GM08714 (cell line): ENCODE results near the gene NXN.
A peak's percentile ranks its signal among the peaks of the same experiment; 100 is the strongest.
"Not testable (repeated sequence)": the region's sequence is repeated elsewhere in the genome, so short reads cannot be mapped to it uniquely, and the experiment has no call there.

Source experiments
- H3K4me3 ChIP-seq: fragments of 200-500 bp; sonication (Bioruptor generic); 2 replicates; pipeline ENCODE4 v1.5.1; 2014; ENCODE audit warnings: mild to moderate bottlenecking, low read length, inconsistent platforms
- ZNF274 ChIP-seq: IDR thresholded peaks from 2 replicates; pipeline ENCODE4 v1.6.1; 2012; ENCODE audit warnings: mild to moderate bottlenecking, low read depth, low read length

Gene NXN

GRCh38 chr17:789160-789840 lies 190.3 kb downstream of the NXN start:
- no peak for TF ChIP-seq ZNF274
- H3K4me3 ChIP-seq: no peak overlapping the region

DNA sequence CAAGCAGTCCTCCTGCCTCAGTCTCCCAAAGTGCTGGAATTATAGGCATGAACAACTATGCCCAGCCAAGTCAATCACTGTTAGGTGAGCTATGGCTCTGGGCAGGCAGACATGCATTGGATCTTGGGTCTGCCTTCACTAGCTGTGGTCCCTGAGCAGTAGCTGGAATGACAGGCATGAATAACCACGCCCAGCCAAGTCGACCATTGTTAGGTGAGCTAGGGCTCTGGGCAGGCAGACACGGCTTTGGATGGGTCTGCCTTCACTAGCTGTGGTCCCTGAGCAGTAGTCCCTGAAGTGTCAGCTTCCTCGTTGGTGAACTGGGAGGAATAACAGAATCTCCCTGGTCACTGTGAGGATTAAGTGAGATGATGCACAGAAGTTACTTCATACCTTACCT lies 191.0 kb downstream of the NXN start:
- TF ChIP-seq ZNF274: no peak
- no peak overlapping the region for H3K4me3 ChIP-seq

DNA sequence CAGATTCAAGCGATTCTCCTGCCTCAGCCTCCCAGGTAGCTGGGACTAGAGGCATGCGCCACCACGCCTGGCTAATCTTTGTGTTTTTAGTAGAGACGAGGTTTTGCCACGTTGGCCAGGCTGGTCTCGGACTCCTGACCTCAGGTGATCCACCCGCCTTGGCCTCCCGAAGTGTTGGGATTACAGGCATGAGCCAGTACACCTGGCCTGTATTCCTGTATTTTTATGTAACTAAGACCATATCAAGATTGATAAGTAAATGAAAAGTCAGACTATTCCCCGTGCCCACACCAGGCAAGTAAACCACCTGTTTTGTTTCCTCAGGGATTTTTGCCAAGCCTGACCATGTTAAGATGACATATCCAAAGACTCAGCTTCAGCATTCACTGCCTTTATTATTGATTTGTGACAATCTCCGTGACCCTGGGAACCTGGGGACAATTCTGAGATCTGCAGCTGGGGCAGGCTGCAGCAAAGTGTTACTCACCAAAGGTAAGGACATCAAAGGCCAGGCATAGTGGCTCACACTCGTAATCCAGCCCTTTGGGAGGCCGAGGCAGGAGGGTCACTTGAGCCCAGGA lies 191.8 kb downstream of the NXN start:
- TF ChIP-seq ZNF274: no peak
- H3K4me3 ChIP-seq: no peak overlapping the region

GRCh38 chr17:785901-786300 lies 193.7 kb downstream of the NXN start:
- H3K4me3 ChIP-seq: not testable (repeated sequence)

DNA sequence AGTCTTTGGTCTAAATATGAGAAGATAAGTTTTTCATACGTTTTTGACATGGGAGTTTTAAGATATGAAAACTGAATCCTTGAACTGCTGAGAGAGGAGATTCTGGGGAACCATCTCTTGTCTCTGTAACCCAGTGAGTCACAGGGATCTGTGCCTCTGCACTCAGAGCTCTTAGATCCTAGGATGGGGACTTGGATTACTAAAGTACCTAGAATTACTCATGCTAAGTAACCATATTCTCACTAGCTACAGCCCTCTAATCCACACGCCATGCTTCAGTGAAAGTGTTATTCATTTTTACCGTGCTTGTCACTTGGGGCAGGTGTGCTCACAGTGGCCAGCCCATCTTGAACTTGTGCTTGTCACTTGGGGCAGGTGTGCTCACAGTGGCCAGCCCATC lies 195.4 kb downstream of the NXN start:
- TF ChIP-seq ZNF274: no peak

GRCh38 chr17:781805-782731 lies 197.5 kb downstream of the NXN start, which contains the start of the genes GLOD4 and MRM3:
Gene GLOD4, minus strand, starts transcription at chr17:782280. Its CDS starts 25 bp downstream, at chr17:782255.
Gene MRM3, plus strand, starts transcription at chr17:782353. Its CDS starts 26 bp downstream, at chr17:782379.
- no peak for TF ChIP-seq ZNF274

More for the DNA sequence above, 195.4 kb downstream of the NXN start:
- H3K4me3 ChIP-seq: no peak overlapping the region

DNA sequence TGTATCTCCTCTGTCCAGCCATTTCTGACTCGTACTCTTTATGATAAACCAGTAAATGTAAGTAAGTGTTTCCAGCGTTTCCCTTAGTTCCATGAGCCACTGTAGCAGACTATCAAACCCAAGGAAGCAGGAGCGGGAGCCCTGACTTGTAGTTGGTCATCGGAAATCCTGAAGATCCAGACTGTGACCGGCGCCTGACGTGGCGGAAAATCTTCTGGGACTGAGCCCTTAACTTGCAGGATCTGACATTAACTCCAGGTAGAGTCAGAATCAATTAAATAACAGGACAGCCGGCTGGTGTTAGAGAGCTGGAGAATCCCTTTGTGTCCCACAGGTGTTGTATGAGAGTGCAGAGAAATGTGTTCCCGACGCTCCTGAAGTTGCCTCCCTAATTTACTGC lies 201.5 kb downstream of the NXN start:
- no peak for TF ChIP-seq ZNF274
- H3K4me3 ChIP-seq: no peak overlapping the region

More at GRCh38 chr17:781805-782731, 197.5 kb downstream of the NXN start, which contains the start of the genes GLOD4 and MRM3:
- H3K4me3 ChIP-seq: peak within 1 kb of the TSS; percentile 99

GRCh38 chr17:774313-774584 lies 205.3 kb downstream of the NXN start:
- H3K4me3 ChIP-seq: no peak overlapping the region
- no peak for TF ChIP-seq ZNF274

DNA sequence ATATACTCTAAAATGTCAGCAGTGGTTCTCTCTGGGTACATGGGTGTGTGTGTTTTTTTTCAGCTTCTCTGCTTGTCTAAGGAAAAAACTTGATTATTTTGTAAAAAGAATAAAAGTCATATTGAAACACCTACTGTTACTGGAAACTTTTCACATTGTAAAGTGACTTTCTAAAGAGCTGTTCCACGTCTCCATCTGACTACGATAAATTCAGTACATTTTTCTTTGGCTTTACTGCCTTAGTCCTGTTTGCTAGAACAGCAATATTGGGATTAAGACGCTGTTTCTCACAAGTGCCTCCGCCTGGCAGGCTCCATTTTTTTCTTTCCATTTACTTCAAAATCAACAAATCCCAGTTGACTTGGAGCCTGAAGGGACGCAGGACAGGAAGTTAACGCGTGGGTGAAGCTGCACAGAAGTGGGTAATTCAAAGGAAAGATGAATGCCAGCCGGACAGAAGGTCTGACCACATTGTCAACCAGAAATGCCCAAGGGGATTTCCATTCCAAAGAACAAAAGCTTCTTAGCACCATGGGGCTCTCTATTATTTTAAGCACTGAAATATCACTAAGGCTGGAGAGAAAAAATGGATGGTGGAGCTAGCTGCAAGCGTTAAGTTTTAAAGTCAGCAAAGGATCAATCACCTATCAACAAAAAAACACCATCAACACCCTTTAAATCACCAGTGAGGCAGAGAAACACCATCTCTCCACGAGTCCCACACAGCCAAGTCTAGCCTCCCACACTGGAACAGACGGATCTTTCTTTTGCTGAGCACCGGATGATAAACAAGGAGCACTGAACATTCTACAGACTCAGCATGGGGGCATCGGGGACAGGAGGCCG lies 205.9 kb downstream of the NXN start:
- TF ChIP-seq ZNF274: no peak
- no peak overlapping the region for H3K4me3 ChIP-seq

DNA sequence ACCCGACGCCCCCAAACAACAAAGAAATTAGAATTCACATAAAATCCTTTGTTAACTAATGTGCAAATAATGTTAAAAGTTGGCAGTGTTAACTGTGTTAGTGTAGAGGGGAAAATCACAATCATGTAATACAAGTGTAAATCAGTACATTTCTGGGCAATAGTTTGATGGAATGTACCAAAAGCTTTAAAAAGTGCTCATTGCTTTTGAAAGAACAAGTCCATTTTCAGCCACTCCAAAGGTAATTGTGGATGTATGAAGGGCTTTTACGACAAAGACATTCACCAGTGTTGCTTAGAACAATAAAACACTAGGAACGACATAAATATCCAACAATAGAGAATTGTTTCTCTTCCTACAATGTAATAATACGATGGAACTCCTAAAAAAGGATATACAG lies 206.6 kb downstream of the NXN start:
- H3K4me3 ChIP-seq: no peak overlapping the region
- TF ChIP-seq ZNF274: no peak

GRCh38 chr17:767076-767475 lies 212.5 kb downstream of the NXN start:
- H3K4me3 ChIP-seq: no peak overlapping the region
- no peak for TF ChIP-seq ZNF274

GRCh38 chr17:760371-760770 lies 219.2 kb downstream of the NXN start:
- no peak for TF ChIP-seq ZNF274

GRCh38 chr17:759964-760363 lies 219.6 kb downstream of the NXN start:
- no peak for TF ChIP-seq ZNF274
- H3K4me3 ChIP-seq: no peak overlapping the region

More at GRCh38 chr17:760371-760770, 219.2 kb downstream of the NXN start:
- H3K4me3 ChIP-seq: no peak overlapping the region

GRCh38 chr17:756010-756567 lies 223.5 kb downstream of the NXN start:
- H3K4me3 ChIP-seq: not testable (repeated sequence)

GRCh38 chr17:755319-755961 lies 224.1 kb downstream of the NXN start:
- H3K4me3 ChIP-seq: not testable (repeated sequence)
